ENCODE results near the gene CLIC3. TPM values are rescaled to one million over a fixed set of nuclear protein-coding genes. Genes with fewer than 3 reads are reported as not detected.
A peak's percentile ranks its signal among the peaks of the same experiment; 100 is the strongest.

The CLIC3 gene
- total RNA-seq, 1 donor from 2014 or later = 0.39 TPM

- no peak overlapping the region for H3K4me3 Mint-ChIP-seq (ENCODE audit: unreplicated experiment)
- peaks cover 3% of the 10 kb centered on the region for H3K36me3 Mint-ChIP-seq (ENCODE audit: low read depth, unreplicated experiment)
- H3K4me1 Mint-ChIP-seq (ENCODE audit: low read depth, unreplicated experiment) = peaks cover 8% of the 10 kb centered on the region
Observed at GRCh38 chr9:136995362-136995761, 1.0 kb downstream of the CLIC3 start.

DNA sequence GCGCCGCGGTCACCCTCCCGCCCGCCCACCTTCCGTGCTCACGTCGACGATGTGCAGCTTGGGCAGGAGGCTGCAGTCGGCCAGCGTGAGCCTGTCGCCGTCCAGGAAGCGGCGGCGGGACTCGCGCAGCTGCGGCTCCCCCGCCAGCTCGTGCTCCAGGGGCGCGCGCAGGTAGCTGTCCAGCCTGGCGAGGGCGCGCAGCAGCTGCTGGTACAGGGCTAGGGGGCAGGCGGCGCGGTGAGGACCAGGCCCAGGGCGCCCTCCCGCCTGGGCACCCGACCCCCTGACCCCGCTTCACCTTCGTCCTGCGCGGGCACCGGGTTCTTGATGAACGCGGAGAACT, 1.5 kb downstream of the CLIC3 start:
- no peak overlapping the region for H3K4me3 Mint-ChIP-seq (ENCODE audit: unreplicated experiment)
- H3K4me1 Mint-ChIP-seq (ENCODE audit: low read depth, unreplicated experiment) = peaks cover 3% of the 10 kb centered on the region
- H3K79me2 ChIP-seq (ENCODE audit: insufficient read depth, low read length) = peaks cover 13% of the 10 kb centered on the region
- peaks cover 5% of the 10 kb centered on the region for H3K9me3 Mint-ChIP-seq (ENCODE audit: unreplicated experiment)
- H3K4me1 ChIP-seq (ENCODE audit: insufficient read depth, low read length) = peaks cover 40% of the 10 kb centered on the region
- H3K27ac Mint-ChIP-seq (ENCODE audit: unreplicated experiment) = no peak overlapping the region
- H3K36me3 Mint-ChIP-seq (ENCODE audit: low read depth, unreplicated experiment) = peaks cover 3% of the 10 kb centered on the region
- DNase-seq (ENCODE audit: low read depth) (no peak), FAIRE-seq (no peak)
- H3K9ac ChIP-seq (ENCODE audit: low read length) = no peak overlapping the region
- H3K27ac ChIP-seq (ENCODE audit: low read depth, low read length) = no peak overlapping the region
- peaks cover 15% of the 10 kb centered on the region for H3K27me3 Mint-ChIP-seq (ENCODE audit: low read depth, unreplicated experiment)
- H3K4me3 ChIP-seq (ENCODE audit: insufficient read depth, low read depth, low read length) = no peak overlapping the region
- H3K9me3 ChIP-seq (ENCODE audit: insufficient read depth, low read depth, low read length) = peaks cover 6% of the 10 kb centered on the region
- peaks cover 12% of the 10 kb centered on the region for H4K20me1 ChIP-seq (ENCODE audit: insufficient read depth, low read length)
- no peak overlapping the region for H2AFZ ChIP-seq (ENCODE audit: low read depth, low read length)
- no peaks in the 10 kb centered on the region for H3K27me3 ChIP-seq (ENCODE audit: insufficient read depth, low read length)
- TF ChIP-seq EZH2 (IDR thresholded peaks at IDR 0.05; ENCODE audit: insufficient read depth, low read length) (no peak), CTCF (IDR thresholded peaks at IDR 0.05; ENCODE audit: insufficient read depth, low read depth, low read length) (no peak)
- no peaks in the 10 kb centered on the region for H3K36me3 ChIP-seq (ENCODE audit: insufficient read depth, low read length)
- H3K4me2 ChIP-seq (ENCODE audit: low read length) = peak overlapping the region; percentile 66

More at GRCh38 chr9:136995362-136995761, 1.0 kb downstream of the CLIC3 start:
- Histone ChIP-seq H3K36me3 (ENCODE audit: insufficient read depth, low read length) (no peaks in the 10 kb centered on the region), H3K27me3 (ENCODE audit: insufficient read depth, low read length) (no peaks in the 10 kb centered on the region), H3K9me3 (ENCODE audit: insufficient read depth, low read depth, low read length) (peaks cover 4% of the 10 kb centered on the region), H2AFZ (ENCODE audit: low read depth, low read length) (no peak overlapping the region), H3K9ac (ENCODE audit: low read length) (no peak overlapping the region), H4K20me1 (ENCODE audit: insufficient read depth, low read length) (peaks cover 12% of the 10 kb centered on the region), H3K27ac (ENCODE audit: low read depth, low read length) (no peak overlapping the region), H3K4me1 (ENCODE audit: insufficient read depth, low read length) (peaks cover 44% of the 10 kb centered on the region), H3K4me3 (ENCODE audit: insufficient read depth, low read depth, low read length) (no peak overlapping the region), H3K4me2 (ENCODE audit: low read length) (peak overlapping the region; percentile 66), H3K79me2 (ENCODE audit: insufficient read depth, low read length) (peaks cover 13% of the 10 kb centered on the region)
- TF ChIP-seq EZH2 (IDR thresholded peaks at IDR 0.05; ENCODE audit: insufficient read depth, low read length) (no peak), CTCF (IDR thresholded peaks at IDR 0.05; ENCODE audit: insufficient read depth, low read depth, low read length) (no peak)
- no peak for FAIRE-seq
- H3K27me3 Mint-ChIP-seq (ENCODE audit: low read depth, unreplicated experiment) = peaks cover 11% of the 10 kb centered on the region
- DNase-seq (ENCODE audit: low read depth) = no peak
- no peak overlapping the region for H3K27ac Mint-ChIP-seq (ENCODE audit: unreplicated experiment)
- H3K9me3 Mint-ChIP-seq (ENCODE audit: unreplicated experiment) = peaks cover 4% of the 10 kb centered on the region

GRCh38 chr9:136994180-136994887, 2.0 kb downstream of the CLIC3 start:
- peaks cover 13% of the 10 kb centered on the region for H3K79me2 ChIP-seq (ENCODE audit: insufficient read depth, low read length)
- H3K9ac ChIP-seq (ENCODE audit: low read length) = no peak overlapping the region
- Mint-ChIP-seq H3K27ac (ENCODE audit: unreplicated experiment) (no peak overlapping the region), H3K9me3 (ENCODE audit: unreplicated experiment) (peaks cover 5% of the 10 kb centered on the region), H3K27me3 (ENCODE audit: low read depth, unreplicated experiment) (peaks cover 17% of the 10 kb centered on the region), H3K4me1 (ENCODE audit: low read depth, unreplicated experiment) (peaks cover 3% of the 10 kb centered on the region), H3K4me3 (ENCODE audit: unreplicated experiment) (peak overlapping the region; percentile 82), H3K36me3 (ENCODE audit: low read depth, unreplicated experiment) (peaks cover 3% of the 10 kb centered on the region)
- peaks cover 6% of the 10 kb centered on the region for H3K9me3 ChIP-seq (ENCODE audit: insufficient read depth, low read depth, low read length)
- peaks cover 40% of the 10 kb centered on the region for H3K4me1 ChIP-seq (ENCODE audit: insufficient read depth, low read length)
- no peak for FAIRE-seq
- H3K36me3 ChIP-seq (ENCODE audit: insufficient read depth, low read length) = no peaks in the 10 kb centered on the region
- H3K27ac ChIP-seq (ENCODE audit: low read depth, low read length) = no peak overlapping the region
- H3K27me3 ChIP-seq (ENCODE audit: insufficient read depth, low read length) = no peaks in the 10 kb centered on the region
- H3K4me2 ChIP-seq (ENCODE audit: low read length) = no peak overlapping the region
- H3K4me3 ChIP-seq (ENCODE audit: insufficient read depth, low read depth, low read length) = no peak overlapping the region
- no peak for TF ChIP-seq CTCF (IDR thresholded peaks at IDR 0.05; ENCODE audit: insufficient read depth, low read depth, low read length)
- no peak for TF ChIP-seq EZH2 (IDR thresholded peaks at IDR 0.05; ENCODE audit: insufficient read depth, low read length)
- peaks cover 12% of the 10 kb centered on the region for H4K20me1 ChIP-seq (ENCODE audit: insufficient read depth, low read length)
- no peak for DNase-seq (ENCODE audit: low read depth)
- H2AFZ ChIP-seq (ENCODE audit: low read depth, low read length) = no peak overlapping the region
